ENCODE results near the gene HAO2.

- TF ChIP-seq POLR2AphosphoS5 (IDR thresholded peaks at IDR 0.05; ENCODE audit: low read depth, low read length) = no peak
- no peak for TF ChIP-seq CTCF (IDR thresholded peaks at IDR 0.05)
- TF ChIP-seq REST (IDR thresholded peaks at IDR 0.05; ENCODE audit: insufficient read depth in 1 of 2, low read depth in 2 of 2, low read length in 1 of 2) = no peak
- TF ChIP-seq TCF7L2 (IDR thresholded peaks at IDR 0.05; ENCODE audit: low read depth, low read length) = no peak
- no peak for TF ChIP-seq SIN3A (IDR thresholded peaks at IDR 0.05; ENCODE audit: borderline replicate concordance, insufficient read depth, low read depth, low read length)
These were observed 16.0 kb downstream of the HAO2 start for GRCh38 chr1:119384591-119384990.
